ENCODE results near the gene PLCB1.
A peak's percentile ranks its signal among the peaks of the same experiment; 100 is the strongest.

Gene PLCB1

GRCh38 chr20:8877294-8877693 is 745.2 kb downstream of the PLCB1 start:
- peaks cover 8% of the 10 kb centered on the region for H3K27me3 Mint-ChIP-seq (ENCODE audit: low read depth, poor library complexity)
- H3K27ac Mint-ChIP-seq = no peak overlapping the region
- peaks cover 28% of the 10 kb centered on the region for H3K4me1 Mint-ChIP-seq
- H3K36me3 Mint-ChIP-seq (ENCODE audit: low read depth) = no peaks in the 10 kb centered on the region
- TF ChIP-seq CTCF (IDR thresholded peaks at IDR 0.05) = no peak
- H3K9me3 Mint-ChIP-seq = no peaks in the 10 kb centered on the region
- H3K4me3 Mint-ChIP-seq = no peak overlapping the region
- DNase-seq = no peak

GRCh38 chr20:8879669-8880068 is 747.6 kb downstream of the PLCB1 start:
- H3K27ac Mint-ChIP-seq = peak overlapping the region; percentile 75

GRCh38 chr20:8880085-8880853 is 748.2 kb downstream of the PLCB1 start:
- H3K27ac Mint-ChIP-seq = peak overlapping the region; percentile 75
- TF ChIP-seq CTCF (IDR thresholded peaks at IDR 0.05) = no peak
- H3K9me3 Mint-ChIP-seq = no peaks in the 10 kb centered on the region
- H3K4me3 Mint-ChIP-seq = no peak overlapping the region
- DNase-seq = no peak
- H3K4me1 Mint-ChIP-seq = peaks cover 28% of the 10 kb centered on the region
- H3K27me3 Mint-ChIP-seq (ENCODE audit: low read depth, poor library complexity) = peaks cover 8% of the 10 kb centered on the region
- H3K36me3 Mint-ChIP-seq (ENCODE audit: low read depth) = no peaks in the 10 kb centered on the region

More at GRCh38 chr20:8879669-8880068, 747.6 kb downstream of the PLCB1 start:
- H3K36me3 Mint-ChIP-seq (ENCODE audit: low read depth) = no peaks in the 10 kb centered on the region
- peaks cover 28% of the 10 kb centered on the region for H3K4me1 Mint-ChIP-seq
- no peaks in the 10 kb centered on the region for H3K9me3 Mint-ChIP-seq
- TF ChIP-seq CTCF (IDR thresholded peaks at IDR 0.05) = no peak
- no peak for DNase-seq
- peaks cover 8% of the 10 kb centered on the region for H3K27me3 Mint-ChIP-seq (ENCODE audit: low read depth, poor library complexity)
- no peak overlapping the region for H3K4me3 Mint-ChIP-seq

- Mint-ChIP-seq H3K4me3 (no peak overlapping the region), H3K9me3 (peaks cover 54% of the 10 kb centered on the region), H3K4me1 (no peaks in the 10 kb centered on the region), H3K36me3 (ENCODE audit: low read depth) (peaks cover 33% of the 10 kb centered on the region), H3K27ac (no peak overlapping the region), H3K27me3 (ENCODE audit: low read depth, poor library complexity) (no peaks in the 10 kb centered on the region)
- no peak for TF ChIP-seq CTCF (IDR thresholded peaks at IDR 0.05)
- no peak for DNase-seq
These were observed 759.0 kb downstream of the PLCB1 start for GRCh38 chr20:8891039-8891438.

- no peak for TF ChIP-seq CTCF (IDR thresholded peaks at IDR 0.05)
- Mint-ChIP-seq H3K4me1 (no peaks in the 10 kb centered on the region), H3K4me3 (no peak overlapping the region), H3K36me3 (ENCODE audit: low read depth) (peaks cover 25% of the 10 kb centered on the region), H3K27ac (no peak overlapping the region), H3K9me3 (peaks cover 52% of the 10 kb centered on the region), H3K27me3 (ENCODE audit: low read depth, poor library complexity) (peaks cover 3% of the 10 kb centered on the region)
- DNase-seq = no peak
These were observed 763.4 kb downstream of the PLCB1 start for GRCh38 chr20:8895472-8895871.

GRCh38 chr20:8898823-8899222 is 766.8 kb downstream of the PLCB1 start:
- DNase-seq = no peak
- TF ChIP-seq CTCF (IDR thresholded peaks at IDR 0.05) = no peak
- no peak overlapping the region for H3K27ac Mint-ChIP-seq
- H3K4me3 Mint-ChIP-seq = no peak overlapping the region
- H3K36me3 Mint-ChIP-seq (ENCODE audit: low read depth) = peaks cover 25% of the 10 kb centered on the region
- H3K9me3 Mint-ChIP-seq = peaks cover 45% of the 10 kb centered on the region
- H3K27me3 Mint-ChIP-seq (ENCODE audit: low read depth, poor library complexity) = peaks cover 4% of the 10 kb centered on the region
- peaks cover 13% of the 10 kb centered on the region for H3K4me1 Mint-ChIP-seq
